Measurements from ENCODE around the gene ADH1C. TPM values are rescaled to one million over a fixed set of nuclear protein-coding genes. Genes with fewer than 3 reads are reported as not detected.
A peak's percentile ranks its signal among the peaks of the same experiment; 100 is the strongest.
"Not testable (repeated sequence)": the region's sequence is repeated elsewhere in the genome, so short reads cannot be mapped to it uniquely, and the experiment has no call there.

ADH1C gene
- total RNA-seq, 1 experiment from 2014 or later, result not detected

DNA sequence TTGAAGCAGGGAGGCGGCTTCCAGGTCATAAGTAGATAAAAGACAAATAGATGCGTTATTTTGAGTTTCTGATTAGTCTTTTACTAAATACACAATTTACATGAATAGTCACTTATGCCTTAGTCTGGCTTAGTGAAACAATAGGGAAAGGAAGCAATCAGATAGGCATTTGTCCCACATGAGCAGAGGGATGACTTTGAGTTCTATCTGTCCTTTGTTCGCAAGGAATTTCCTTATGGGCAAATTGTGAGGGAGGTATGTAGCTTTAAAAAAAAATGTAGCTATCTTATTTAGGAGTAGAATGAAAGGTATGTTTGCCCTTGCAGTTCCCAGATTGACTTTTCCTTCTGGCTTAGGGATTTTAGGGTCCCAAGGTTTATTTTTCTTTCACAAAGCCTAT lies 26.3 kb upstream of the ADH1C start:
- no peak overlapping the region for H3K4me2 ChIP-seq (ENCODE audit: low read length)
- H3K9ac ChIP-seq (ENCODE audit: low read length), result no peak overlapping the region
- DNase-seq (no peak), ATAC-seq (no peak)
- POLR2A ChIA-PET (ENCODE audit: unreplicated experiment), result no interaction called here
- intact Hi-C loops (cut with micrococcal nuclease), result no loop called here
- H3K9me3 ChIP-seq (ENCODE audit: low read length), result no peaks in the 10 kb centered on the region
- CTCF ChIA-PET, result no interaction called here
- H3K79me2 ChIP-seq (ENCODE audit: low read length), result no peaks in the 10 kb centered on the region
- no peaks in the 10 kb centered on the region for H3K4me1 ChIP-seq (ENCODE audit: insufficient read depth, low read length)
- H3K27ac ChIP-seq (ENCODE audit: low read length), result no peak overlapping the region
- no TSS peak for BruUV-seq (replicated peaks)
- no peaks in the 10 kb centered on the region for H3K36me3 ChIP-seq (ENCODE audit: low read depth, low read length)
- H3K9me2 ChIP-seq (replicated peaks; ENCODE audit: low read length), result no peaks in the 10 kb centered on the region
- H2AFZ ChIP-seq (ENCODE audit: low read length), result no peak overlapping the region
- H3K4me3 ChIP-seq (ENCODE audit: low read length), result no peak overlapping the region
- no peaks in the 10 kb centered on the region for H4K20me1 ChIP-seq (ENCODE audit: low read length)
- no peaks in the 10 kb centered on the region for H3K27me3 ChIP-seq (ENCODE audit: low read length)
- TF ChIP-seq EZH2 (IDR thresholded peaks at IDR 0.05; ENCODE audit: low read length, unreplicated experiment) (no peak), EZH2phosphoT487 (IDR thresholded peaks at IDR 0.05; ENCODE audit: borderline replicate concordance, low read length) (no peak)
- TF ChIP-seq, protein P1, sequence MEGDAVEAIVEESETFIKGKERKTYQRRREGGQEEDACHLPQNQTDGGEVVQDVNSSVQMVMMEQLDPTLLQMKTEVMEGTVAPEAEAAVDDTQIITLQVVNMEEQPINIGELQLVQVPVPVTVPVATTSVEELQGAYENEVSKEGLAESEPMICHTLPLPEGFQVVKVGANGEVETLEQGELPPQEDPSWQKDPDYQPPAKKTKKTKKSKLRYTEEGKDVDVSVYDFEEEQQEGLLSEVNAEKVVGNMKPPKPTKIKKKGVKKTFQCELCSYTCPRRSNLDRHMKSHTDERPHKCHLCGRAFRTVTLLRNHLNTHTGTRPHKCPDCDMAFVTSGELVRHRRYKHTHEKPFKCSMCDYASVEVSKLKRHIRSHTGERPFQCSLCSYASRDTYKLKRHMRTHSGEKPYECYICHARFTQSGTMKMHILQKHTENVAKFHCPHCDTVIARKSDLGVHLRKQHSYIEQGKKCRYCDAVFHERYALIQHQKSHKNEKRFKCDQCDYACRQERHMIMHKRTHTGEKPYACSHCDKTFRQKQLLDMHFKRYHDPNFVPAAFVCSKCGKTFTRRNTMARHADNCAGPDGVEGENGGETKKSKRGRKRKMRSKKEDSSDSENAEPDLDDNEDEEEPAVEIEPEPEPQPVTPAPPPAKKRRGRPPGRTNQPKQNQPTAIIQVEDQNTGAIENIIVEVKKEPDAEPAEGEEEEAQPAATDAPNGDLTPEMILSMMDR (conservative IDR thresholded peaks at IDR 0.05; ENCODE audit: low read depth, low read length), result no peak
- no peaks in the 10 kb centered on the region for H3F3A ChIP-seq (ENCODE audit: low read length, unreplicated experiment)

DNA sequence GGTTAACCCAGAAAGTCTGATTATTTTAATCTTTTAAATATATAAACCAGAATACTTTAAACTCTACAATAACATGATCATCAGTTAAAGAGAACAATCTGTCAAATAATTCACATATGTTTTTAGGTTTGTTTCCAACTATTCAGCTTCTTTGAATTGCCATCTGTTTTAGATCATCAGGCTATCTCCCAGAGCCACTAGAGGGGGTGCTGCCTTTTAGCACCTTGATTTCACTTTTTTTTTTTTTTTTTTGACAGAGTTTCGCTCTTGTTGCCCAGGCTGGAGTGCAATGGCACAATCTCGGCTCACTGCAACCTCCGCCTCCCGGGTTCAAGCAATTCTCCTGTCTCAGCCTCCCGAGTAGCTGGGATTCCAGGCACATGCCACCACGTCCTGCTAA lies 24.8 kb upstream of the ADH1C start:
- not testable (repeated sequence) for ATAC-seq; H3K27me3 ChIP-seq (ENCODE audit: low read length)
- TF ChIP-seq, protein P1 (conservative IDR thresholded peaks at IDR 0.05; ENCODE audit: low read depth, low read length), result peak; percentile 52

DNA sequence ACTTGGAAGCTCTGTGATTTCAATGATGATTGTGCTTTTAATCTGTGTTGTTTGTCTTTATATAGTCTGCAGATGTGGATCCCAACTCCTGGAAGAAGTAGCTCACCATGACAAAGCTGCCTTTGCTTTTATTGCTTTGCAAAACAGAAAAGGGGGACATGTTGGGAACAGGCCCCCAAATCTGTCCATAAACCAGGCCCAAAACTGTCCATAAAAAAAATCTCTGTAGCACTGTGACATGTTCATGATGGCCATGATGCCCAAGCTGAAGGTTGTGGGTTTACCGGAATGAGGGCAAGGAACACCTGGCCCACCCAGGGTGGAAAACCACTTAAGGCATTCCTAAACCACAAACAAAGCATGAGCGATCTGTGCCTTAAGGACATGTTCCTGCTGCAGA lies 19.9 kb upstream of the ADH1C start:
- BruUV-seq (replicated peaks); CTCF ChIA-PET; H4K20me1 ChIP-seq (ENCODE audit: low read length): not testable (repeated sequence)

More for the DNA sequence above, 24.8 kb upstream of the ADH1C start:
- H3K79me2 ChIP-seq (ENCODE audit: low read length); H3F3A ChIP-seq (ENCODE audit: low read length, unreplicated experiment); H3K4me2 ChIP-seq (ENCODE audit: low read length); H3K9ac ChIP-seq (ENCODE audit: low read length); H3K4me1 ChIP-seq (ENCODE audit: insufficient read depth, low read length); H3K36me3 ChIP-seq (ENCODE audit: low read depth, low read length); H3K4me3 ChIP-seq (ENCODE audit: low read length); H3K9me2 ChIP-seq (replicated peaks; ENCODE audit: low read length); BruUV-seq (replicated peaks); H3K27ac ChIP-seq (ENCODE audit: low read length); POLR2A ChIA-PET (ENCODE audit: unreplicated experiment); H2AFZ ChIP-seq (ENCODE audit: low read length); H3K9me3 ChIP-seq (ENCODE audit: low read length); H4K20me1 ChIP-seq (ENCODE audit: low read length): not testable (repeated sequence)
- DNase-seq, result peak; percentile 28
- intact Hi-C loops (cut with micrococcal nuclease), result loop anchor here (1.0 kb wide), 1 partner anchor 86 kb away; no protein-coding TSS in a partner anchor
- CTCF ChIA-PET, result interaction anchor here (0.5 kb wide), 1 partner anchor 12 kb away, joined by 3 read pairs; no protein-coding TSS in a partner anchor

DNA sequence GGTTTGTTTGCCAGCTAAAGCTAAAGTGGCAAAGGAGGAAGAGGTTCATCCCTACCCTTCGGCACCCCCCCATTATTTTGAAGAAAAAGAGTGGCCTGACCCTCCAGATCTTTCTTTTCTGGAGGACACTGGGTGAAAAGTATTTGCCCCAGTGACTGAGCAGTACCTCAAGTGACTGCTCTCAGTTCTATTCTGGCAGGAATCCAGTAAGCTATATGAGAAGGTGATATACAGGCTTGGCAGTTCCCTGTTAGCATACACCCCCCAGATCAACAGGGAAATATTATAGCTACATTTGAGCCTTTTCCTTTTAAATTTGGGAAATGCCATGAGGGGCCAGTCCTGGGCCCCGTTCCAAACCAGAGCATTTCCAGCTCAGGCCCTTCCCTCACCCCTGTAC lies 15.3 kb upstream of the ADH1C start:
- H3K27ac ChIP-seq (ENCODE audit: low read length); H3K79me2 ChIP-seq (ENCODE audit: low read length); POLR2A ChIA-PET (ENCODE audit: unreplicated experiment); BruUV-seq (replicated peaks); H3K9me3 ChIP-seq (ENCODE audit: low read length); H3K9me2 ChIP-seq (replicated peaks; ENCODE audit: low read length); H3K36me3 ChIP-seq (ENCODE audit: low read depth, low read length); H3K4me3 ChIP-seq (ENCODE audit: low read length); H3F3A ChIP-seq (ENCODE audit: low read length, unreplicated experiment); ATAC-seq; DNase-seq; H3K4me1 ChIP-seq (ENCODE audit: insufficient read depth, low read length); H3K4me2 ChIP-seq (ENCODE audit: low read length); intact Hi-C loops (cut with micrococcal nuclease); H3K27me3 ChIP-seq (ENCODE audit: low read length); H2AFZ ChIP-seq (ENCODE audit: low read length); H4K20me1 ChIP-seq (ENCODE audit: low read length); CTCF ChIA-PET; H3K9ac ChIP-seq (ENCODE audit: low read length): not testable (repeated sequence)

More for the DNA sequence above, 19.9 kb upstream of the ADH1C start:
- H3K9me2 ChIP-seq (replicated peaks; ENCODE audit: low read length); H3K4me1 ChIP-seq (ENCODE audit: insufficient read depth, low read length); H3K4me2 ChIP-seq (ENCODE audit: low read length); H2AFZ ChIP-seq (ENCODE audit: low read length); POLR2A ChIA-PET (ENCODE audit: unreplicated experiment); H3K9me3 ChIP-seq (ENCODE audit: low read length); H3K79me2 ChIP-seq (ENCODE audit: low read length); intact Hi-C loops (cut with micrococcal nuclease); H3F3A ChIP-seq (ENCODE audit: low read length, unreplicated experiment); H3K27me3 ChIP-seq (ENCODE audit: low read length); H3K36me3 ChIP-seq (ENCODE audit: low read depth, low read length); H3K9ac ChIP-seq (ENCODE audit: low read length); H3K27ac ChIP-seq (ENCODE audit: low read length); ATAC-seq; H3K4me3 ChIP-seq (ENCODE audit: low read length); DNase-seq: not testable (repeated sequence)

Measured in PC-3 (cell line).